Measurements from ENCODE around the gene FOSL2.

DNA sequence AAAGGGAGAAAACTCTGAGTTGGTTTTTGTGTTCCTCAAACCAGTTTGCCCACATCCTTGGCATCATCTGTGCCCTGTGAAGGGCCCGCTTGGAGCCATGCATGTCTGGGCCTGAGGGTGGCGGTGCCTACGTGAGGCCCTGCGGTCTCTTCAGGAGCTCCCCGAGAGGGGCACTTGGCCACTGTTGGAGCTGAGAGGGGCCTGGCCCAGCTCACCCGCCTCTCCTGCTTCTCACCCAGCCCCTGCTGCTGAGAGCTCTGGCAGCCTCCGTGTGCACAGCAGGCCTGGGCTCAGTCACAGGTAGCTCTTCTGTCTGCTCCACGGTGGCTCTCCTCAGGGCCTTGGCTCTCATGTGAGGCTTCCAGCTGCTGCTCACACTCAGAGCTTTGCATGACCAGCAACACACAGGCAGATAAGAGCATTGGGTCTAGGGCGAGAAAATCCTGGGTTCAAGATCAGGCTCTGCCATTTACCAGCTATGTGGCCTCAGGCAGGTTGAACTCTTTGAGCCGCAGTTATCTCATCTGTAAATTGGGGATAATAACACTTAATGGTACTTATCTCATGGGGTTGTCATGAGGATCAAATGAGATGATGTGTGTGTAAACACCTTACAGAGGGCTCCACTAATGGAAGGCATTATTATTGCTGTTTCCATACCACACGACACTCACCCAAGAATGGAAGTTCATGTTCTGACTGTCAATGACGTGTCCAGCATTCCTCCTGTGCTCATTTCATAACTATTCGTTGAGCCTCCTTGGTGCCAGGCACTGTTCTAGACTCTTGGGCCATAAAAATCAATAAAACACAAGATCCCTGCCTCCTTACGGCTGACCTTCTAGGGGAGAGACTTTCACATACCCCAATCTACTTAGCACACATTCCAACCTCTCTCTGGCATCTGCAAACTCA lies 61.6 kb downstream of the FOSL2 start:
- TF ChIP-seq, protein P1, sequence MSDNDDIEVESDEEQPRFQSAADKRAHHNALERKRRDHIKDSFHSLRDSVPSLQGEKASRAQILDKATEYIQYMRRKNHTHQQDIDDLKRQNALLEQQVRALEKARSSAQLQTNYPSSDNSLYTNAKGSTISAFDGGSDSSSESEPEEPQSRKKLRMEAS (IDR thresholded peaks at IDR 0.05; ENCODE audit: low read depth) = no peak
- TF ChIP-seq, protein P2, sequence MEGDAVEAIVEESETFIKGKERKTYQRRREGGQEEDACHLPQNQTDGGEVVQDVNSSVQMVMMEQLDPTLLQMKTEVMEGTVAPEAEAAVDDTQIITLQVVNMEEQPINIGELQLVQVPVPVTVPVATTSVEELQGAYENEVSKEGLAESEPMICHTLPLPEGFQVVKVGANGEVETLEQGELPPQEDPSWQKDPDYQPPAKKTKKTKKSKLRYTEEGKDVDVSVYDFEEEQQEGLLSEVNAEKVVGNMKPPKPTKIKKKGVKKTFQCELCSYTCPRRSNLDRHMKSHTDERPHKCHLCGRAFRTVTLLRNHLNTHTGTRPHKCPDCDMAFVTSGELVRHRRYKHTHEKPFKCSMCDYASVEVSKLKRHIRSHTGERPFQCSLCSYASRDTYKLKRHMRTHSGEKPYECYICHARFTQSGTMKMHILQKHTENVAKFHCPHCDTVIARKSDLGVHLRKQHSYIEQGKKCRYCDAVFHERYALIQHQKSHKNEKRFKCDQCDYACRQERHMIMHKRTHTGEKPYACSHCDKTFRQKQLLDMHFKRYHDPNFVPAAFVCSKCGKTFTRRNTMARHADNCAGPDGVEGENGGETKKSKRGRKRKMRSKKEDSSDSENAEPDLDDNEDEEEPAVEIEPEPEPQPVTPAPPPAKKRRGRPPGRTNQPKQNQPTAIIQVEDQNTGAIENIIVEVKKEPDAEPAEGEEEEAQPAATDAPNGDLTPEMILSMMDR (IDR thresholded peaks at IDR 0.05) = no peak
- TF ChIP-seq RAD21 (IDR thresholded peaks at IDR 0.05; ENCODE audit: low read length) (no peak), TEAD4 (IDR thresholded peaks at IDR 0.05; ENCODE audit: borderline replicate concordance, insufficient read depth) (no peak), JUND (IDR thresholded peaks at IDR 0.05) (no peak), POLR2AphosphoS5 (IDR thresholded peaks at IDR 0.05; ENCODE audit: low read depth, low read length) (no peak)
- TF ChIP-seq, protein P3, sequence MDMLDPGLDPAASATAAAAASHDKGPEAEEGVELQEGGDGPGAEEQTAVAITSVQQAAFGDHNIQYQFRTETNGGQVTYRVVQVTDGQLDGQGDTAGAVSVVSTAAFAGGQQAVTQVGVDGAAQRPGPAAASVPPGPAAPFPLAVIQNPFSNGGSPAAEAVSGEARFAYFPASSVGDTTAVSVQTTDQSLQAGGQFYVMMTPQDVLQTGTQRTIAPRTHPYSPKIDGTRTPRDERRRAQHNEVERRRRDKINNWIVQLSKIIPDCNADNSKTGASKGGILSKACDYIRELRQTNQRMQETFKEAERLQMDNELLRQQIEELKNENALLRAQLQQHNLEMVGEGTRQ (IDR thresholded peaks at IDR 0.05; ENCODE audit: borderline replicate concordance, low read depth, low read length) = no peak
- TF ChIP-seq, protein P4, sequence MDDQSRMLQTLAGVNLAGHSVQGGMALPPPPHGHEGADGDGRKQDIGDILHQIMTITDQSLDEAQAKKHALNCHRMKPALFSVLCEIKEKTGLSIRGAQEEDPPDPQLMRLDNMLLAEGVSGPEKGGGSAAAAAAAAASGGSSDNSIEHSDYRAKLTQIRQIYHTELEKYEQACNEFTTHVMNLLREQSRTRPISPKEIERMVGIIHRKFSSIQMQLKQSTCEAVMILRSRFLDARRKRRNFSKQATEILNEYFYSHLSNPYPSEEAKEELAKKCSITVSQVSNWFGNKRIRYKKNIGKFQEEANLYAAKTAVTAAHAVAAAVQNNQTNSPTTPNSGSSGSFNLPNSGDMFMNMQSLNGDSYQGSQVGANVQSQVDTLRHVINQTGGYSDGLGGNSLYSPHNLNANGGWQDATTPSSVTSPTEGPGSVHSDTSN (IDR thresholded peaks at IDR 0.05) = no peak
